Transverse colon (tissue), 4 donors: Measurements from ENCODE around the gene INPP5E. TPM values are rescaled to one million over a fixed set of nuclear protein-coding genes. Genes with fewer than 3 reads are reported as not detected.

Experiments used
- DNase-seq: peaks from one replicate; pipeline ENCODE4 v3.0.0-alpha.2; 2019
- H3K27ac ChIP-seq, 4 donors: fragments of 200-600 bp; sonication (generic); 2 replicates each; pipeline ENCODE4 v1.5.1; 2016 to 2018; ENCODE audit warnings: inconsistent platforms in 4 of 4
- H3K27me3 ChIP-seq: fragments of 200-600 bp; sonication (generic); 2 replicates; pipeline ENCODE4 v1.5.1; 2017; ENCODE audit warnings: inconsistent platforms
- H3K36me3 ChIP-seq, 4 donors: fragments of 200-600 bp; sonication (generic); 2 replicates each; pipeline ENCODE4 v1.5.1; 2017 to 2019; ENCODE audit warnings: inconsistent platforms in 4 of 4
- H3K4me1 ChIP-seq, 4 donors: fragments of 200-600 bp; sonication (generic); 2 replicates each; pipeline ENCODE4 v1.5.1; 2017 to 2020; ENCODE audit warnings: inconsistent platforms in 4 of 4
- H3K4me3 ChIP-seq, 4 donors: fragments of 200-600 bp; sonication (generic); 1 replicate in 1 of 4; 2 replicates in 3 of 4; pipeline versions ENCODE4 v1.5.1 to v1.6.1; 2017 to 2019; ENCODE audit warnings: inconsistent platforms in 4 of 4
- H3K9me3 ChIP-seq, 2 donors: fragments of 200-600 bp; sonication (generic); 2 replicates each; pipeline ENCODE4 v1.5.1; 2017 to 2019; ENCODE audit warnings: inconsistent platforms in 2 of 2
- CTCF ChIP-seq, 5 experiments: fragments of 200-600 bp in 3 of 5; fragments of 450-650 bp in 2 of 5; sonication (generic) in 3 of 5; IDR thresholded peaks; 1 replicate in 2 of 5; 2 replicates in 3 of 5; pipeline ENCODE4 v1.5.1; 2016 to 2017; ENCODE audit warnings: antibody characterized with exemption in 5 of 5, inconsistent platforms in 3 of 5, mild to moderate bottlenecking in 2 of 5, moderate library complexity in 1 of 5
- EP300 ChIP-seq: sonication (generic); formaldehyde crosslinking; IDR thresholded peaks from one replicate; pipeline ENCODE4 v1.6.1; 2017; ENCODE audit warnings: antibody characterized with exemption, low read depth
- POLR2A ChIP-seq: fragments of 450-650 bp; IDR thresholded peaks from one replicate; pipeline ENCODE4 v1.6.1; 2016; ENCODE audit warnings: antibody characterized with exemption, mild to moderate bottlenecking, moderate library complexity
- POLR2AphosphoS5 ChIP-seq, 3 donors: sonication (generic); formaldehyde crosslinking; IDR thresholded peaks; one replicate each; pipeline ENCODE4 v1.6.1; 2016; ENCODE audit warnings: antibody characterized with exemption in 3 of 3
- WGBS, 2 donors: methylation state at CpG; one replicate each; pipeline ENCODE4 v1.1.5; 2018; ENCODE audit warnings: low coverage in 1 of 2; 5-methylcytosine and 5-hydroxymethylcytosine counted together
- in situ Hi-C, 4 donors: fragments of 200-750 bp; cut with MboI; loops; one replicate each; pipeline versions ENCODE4 v1.15.0 to v1.15.1; 2017; ENCODE audit warnings: low sequenced_read_pairs in 3 of 4, low pct_ligation_motif_present in 1 of 4, low pct_unique_long_range_greater_than_20kb in 1 of 4
- intact Hi-C: fragments of 100-400 bp; cut with DNase I; formaldehyde crosslinking; loops from one replicate; pipeline ENCODE4 v1.15.1; 2023; ENCODE audit warnings: low total_unique reads
- total RNA-seq, 4 donors: library from RNA; depleted of rRNA; stranded (reverse); fragments of >200 nt; gene quantifications; one replicate each; pipeline ENCODE4 v1.1.0, GENCODE V29; 2016

INPP5E gene
- total RNA-seq, 4 donors from 2014 or later, result 12.5 to 57.5 (median 18.3) TPM

GRCh38 chr9:136436055-136436634 is 3.5 kb downstream of the INPP5E start:
- Histone ChIP-seq H3K27me3 (no peaks in the 10 kb centered on the region), H3K9me3 (no peaks in the 10 kb centered on the region), H3K4me1 (peaks cover 21 to 32% (median 25%) of the 10 kb centered on the region in 4 donors), H3K27ac (no peak overlapping the region), H3K4me3 (no peak overlapping the region), H3K36me3 (no peaks in the 10 kb centered on the region)
- intact Hi-C loops (no loop called here), in situ Hi-C loops (no loop called here)
- TF ChIP-seq POLR2A (no peak), POLR2AphosphoS5 (IDR thresholded peaks at IDR 0.05) (no peak), EP300 (no peak), CTCF (IDR thresholded peaks at IDR 0.05) (no peak)
- 82 to 91% methylated on average over 7 to 23 of the region's 25 CpGs for WGBS, 2 donors
- no peak for DNase-seq

GRCh38 chr9:136434580-136435169 is 5.0 kb downstream of the INPP5E start:
- in situ Hi-C loops, result no loop called here
- TF ChIP-seq POLR2AphosphoS5 (IDR thresholded peaks at IDR 0.05) (no peak), EP300 (no peak), POLR2A (no peak), CTCF (IDR thresholded peaks at IDR 0.05) (no peak)
- Histone ChIP-seq H3K4me3 (no peak overlapping the region), H3K27ac (no peak overlapping the region), H3K36me3 (no peaks in the 10 kb centered on the region), H3K9me3 (no peaks in the 10 kb centered on the region), H3K27me3 (no peaks in the 10 kb centered on the region), H3K4me1 (peaks cover 16 to 26% (median 21%) of the 10 kb centered on the region in 4 donors)
- 92% methylated on average over 17 of the region's 17 CpGs; no CpG with 5 or more reads in 1 of the 2 donors for WGBS, 2 donors
- intact Hi-C loops, result no loop called here
- no peak for DNase-seq

- Histone ChIP-seq H3K4me3 (no peak overlapping the region), H3K4me1 (peaks cover 16 to 26% (median 21%) of the 10 kb centered on the region in 4 donors), H3K36me3 (no peaks in the 10 kb centered on the region), H3K27ac (no peak overlapping the region), H3K9me3 (no peaks in the 10 kb centered on the region), H3K27me3 (no peaks in the 10 kb centered on the region)
- 92% methylated on average over 37 of the region's 37 CpGs; no CpG with 5 or more reads in 1 of the 2 donors for WGBS, 2 donors
- intact Hi-C loops (no loop called here), in situ Hi-C loops (no loop called here)
- DNase-seq, result no peak
- TF ChIP-seq EP300, result no peak
- TF ChIP-seq POLR2AphosphoS5 (IDR thresholded peaks at IDR 0.05), result no peak
- TF ChIP-seq CTCF (IDR thresholded peaks at IDR 0.05), result no peak
- no peak for TF ChIP-seq POLR2A
These were observed 5.6 kb downstream of the INPP5E start for GRCh38 chr9:136433849-136434579.

- no peak for DNase-seq
- Histone ChIP-seq H3K36me3 (no peaks in the 10 kb centered on the region), H3K27me3 (no peaks in the 10 kb centered on the region), H3K27ac (no peak overlapping the region), H3K4me1 (peaks cover 11 to 18% (median 14%) of the 10 kb centered on the region in 4 donors), H3K9me3 (no peaks in the 10 kb centered on the region), H3K4me3 (no peak overlapping the region)
- intact Hi-C loops (no loop called here), in situ Hi-C loops (no loop called here)
- TF ChIP-seq CTCF (IDR thresholded peaks at IDR 0.05) (no peak), EP300 (no peak), POLR2AphosphoS5 (IDR thresholded peaks at IDR 0.05) (no peak), POLR2A (no peak)
- 91% methylated on average over 36 of the region's 36 CpGs; no CpG with 5 or more reads in 1 of the 2 donors for WGBS, 2 donors
These were observed 6.5 kb downstream of the INPP5E start for GRCh38 chr9:136433043-136433715.
